BJ (cell line): ENCODE measurements around the gene TTC16. TPM values are rescaled to one million over a fixed set of nuclear protein-coding genes. Genes with fewer than 3 reads are reported as not detected.

Experiments used
- CTCF ChIA-PET: fragments of 350-600 bp; formaldehyde crosslinking; extraction: SDS; loops from one replicate; lab custom pipeline; 2021; ENCODE audit warnings: antibody characterized with exemption, inconsistent platforms; lab: Yijun Ruan, JAX
- POLR2A ChIA-PET: fragments of 300-600 bp; sonication (Branson Sonifier 250); formaldehyde crosslinking; extraction: SDS; loops from one replicate; lab custom pipeline; 2021; ENCODE audit warnings: antibody characterized with exemption; lab: Charles Lee
- DNase-seq: peaks from one replicate; pipeline ENCODE4 v3.0.0-alpha.2; 2011; ENCODE audit warnings: low read depth
- H3K27me3 ChIP-seq: 2 replicates; pipeline ENCODE4 v1.6.0; 2011; ENCODE audit warnings: low read length; ENCODE audit not compliant: control insufficient read depth, insufficient read depth
- H3K36me3 ChIP-seq: 2 replicates; pipeline ENCODE4 v1.5.1; 2011; ENCODE audit warnings: low read length; ENCODE audit not compliant: control insufficient read depth, insufficient read depth
- H3K4me3 ChIP-seq: 2 replicates; pipeline ENCODE4 v1.5.1; 2011; ENCODE audit warnings: low read depth, mild to moderate bottlenecking, control low read depth, low read length
- CTCF ChIP-seq: IDR thresholded peaks from 2 replicates; pipeline ENCODE4 v1.5.1; 2011; ENCODE audit warnings: low read depth, mild to moderate bottlenecking, control low read depth, inconsistent platforms, low read length, moderate library complexity; ENCODE audit not compliant: insufficient read depth
- polyA plus RNA-seq: library from polyadenylated mRNA; depleted of rRNA; stranded (reverse); fragments of >200 nt; gene quantifications from 2 replicates; pipeline ENCODE4 v1.2.3, GENCODE V29; 2011

TTC16 gene
- polyA plus RNA-seq, 1 experiment: 0.07 TPM

- no peak for TF ChIP-seq CTCF
- no peaks in the 10 kb centered on the region; the same call in 1 of the 2 replicates for H3K36me3 ChIP-seq
- POLR2A ChIA-PET: no interaction called here
- peaks cover 6% of the 10 kb centered on the region for H3K27me3 ChIP-seq
- CTCF ChIA-PET: interaction anchor here (0.7 to 3.5 kb wide), 53 partner anchors 8 to 246 kb away, joined by 3 to 70 read pairs (median 5); partner anchors contain the start of genes PTRH1, STXBP1 and TTC16
- H3K4me3 ChIP-seq: no peak overlapping the region
- no peak for DNase-seq
These were observed 19.8 kb downstream of the TTC16 start for GRCh38 chr9:127735530-127736185.

- DNase-seq: no peak
- ChIA-PET CTCF (interaction anchor here (1.4 to 6.5 kb wide), 2 partner anchors 36 to 182 kb away, joined by 5 to 37 read pairs; no protein-coding TSS in a partner anchor), POLR2A (no interaction called here)
- H3K4me3 ChIP-seq: no peak overlapping the region
- no peak for TF ChIP-seq CTCF
- H3K36me3 ChIP-seq: no peaks in the 10 kb centered on the region
- peaks cover 6% of the 10 kb centered on the region for H3K27me3 ChIP-seq
These were observed 22.8 kb downstream of the TTC16 start for GRCh38 chr9:127738666-127739065.

GRCh38 chr9:127739614-127740330 is 23.9 kb downstream of the TTC16 start:
- Histone ChIP-seq H3K36me3 (no peaks in the 10 kb centered on the region), H3K27me3 (peaks cover 6% of the 10 kb centered on the region), H3K4me3 (no peak overlapping the region)
- ChIA-PET CTCF (interaction anchor here (0.7 to 6.5 kb wide), 7 partner anchors 37 to 181 kb away, joined by 3 to 44 read pairs (median 5); partner anchors contain the start of gene CDK9), POLR2A (no interaction called here)
- DNase-seq: no peak
- no peak for TF ChIP-seq CTCF

- no peak for DNase-seq
- POLR2A ChIA-PET: no interaction called here
- Histone ChIP-seq H3K27me3 (peaks cover 6% of the 10 kb centered on the region), H3K4me3 (peak overlapping the region; percentile 34), H3K36me3 (no peaks in the 10 kb centered on the region)
- TF ChIP-seq CTCF: no peak
- CTCF ChIA-PET: interaction anchor here (1.2 to 6.5 kb wide), 7 partner anchors 7 to 179 kb away, joined by 3 to 44 read pairs (median 8); partner anchors contain the start of genes CDK9 and TOR2A
These were observed 26.1 kb downstream of the TTC16 start for GRCh38 chr9:127741831-127742434.
